ENCODE measurements around the gene ASRGL1.

The ASRGL1 gene

GRCh38 chr11:62393061-62393611, 55.9 kb downstream of the ASRGL1 start:
- DNase-seq (ENCODE audit: low spot score), result no peak

- no peak for DNase-seq (ENCODE audit: low spot score)
Observed at GRCh38 chr11:62393735-62394134, 56.5 kb downstream of the ASRGL1 start.

- DNase-seq (ENCODE audit: low spot score), result peak; percentile 81
Observed at GRCh38 chr11:62394825-62395538, 57.7 kb downstream of the ASRGL1 start.

GRCh38 chr11:62395885-62396551, 58.8 kb downstream of the ASRGL1 start:
- no peak for DNase-seq (ENCODE audit: low spot score)

GRCh38 chr11:62398011-62398994, 61.1 kb downstream of the ASRGL1 start:
- DNase-seq (ENCODE audit: low spot score), result no peak

GRCh38 chr11:62399172-62399877, 62.1 kb downstream of the ASRGL1 start:
- DNase-seq (ENCODE audit: low spot score), result no peak

- no peak for DNase-seq (ENCODE audit: low spot score)
Observed at GRCh38 chr11:62399878-62400266, 62.6 kb downstream of the ASRGL1 start.

GRCh38 chr11:62400281-62400680, 63.0 kb downstream of the ASRGL1 start:
- no peak for DNase-seq (ENCODE audit: low spot score)

- DNase-seq (ENCODE audit: low spot score), result no peak
Observed at GRCh38 chr11:62400760-62401159, 63.5 kb downstream of the ASRGL1 start.

GRCh38 chr11:62401356-62401755, 64.1 kb downstream of the ASRGL1 start:
- no peak for DNase-seq (ENCODE audit: low spot score)

- no peak for DNase-seq (ENCODE audit: low spot score)
Observed at GRCh38 chr11:62401811-62402210, 64.6 kb downstream of the ASRGL1 start.

GRCh38 chr11:62402226-62402959, 65.1 kb downstream of the ASRGL1 start:
- no peak for DNase-seq (ENCODE audit: low spot score)

GRCh38 chr11:62402960-62403730, 65.9 kb downstream of the ASRGL1 start:
- DNase-seq (ENCODE audit: low spot score), result no peak

- DNase-seq (ENCODE audit: low spot score), result no peak
Observed at GRCh38 chr11:62404435-62404834, 67.2 kb downstream of the ASRGL1 start.

- no peak for DNase-seq (ENCODE audit: low spot score)
Observed at GRCh38 chr11:62404901-62405300, 67.7 kb downstream of the ASRGL1 start.

- DNase-seq (ENCODE audit: low spot score), result no peak
Observed at GRCh38 chr11:62406034-62406433, 68.8 kb downstream of the ASRGL1 start.

GRCh38 chr11:62409831-62410230, 72.6 kb downstream of the ASRGL1 start:
- DNase-seq (ENCODE audit: low spot score), result no peak

- DNase-seq (ENCODE audit: low spot score), result no peak
Observed at GRCh38 chr11:62410972-62411371, 73.7 kb downstream of the ASRGL1 start.

- DNase-seq (ENCODE audit: low spot score), result no peak
Observed at GRCh38 chr11:62411524-62411923, 74.3 kb downstream of the ASRGL1 start.

- DNase-seq (ENCODE audit: low spot score), result no peak
Observed at GRCh38 chr11:62413060-62413696, 75.9 kb downstream of the ASRGL1 start.
